ENCODE data around the gene LBR.

The LBR gene

GRCh38 chr1:225412321-225412720, 15.5 kb downstream of the LBR start:
- no peak overlapping the region for H3K4me3 ChIP-seq (ENCODE audit: severe bottlenecking)
- no peaks in the 10 kb centered on the region for H3K9me3 ChIP-seq (ENCODE audit: severe bottlenecking)
- no peak overlapping the region for H3K27ac ChIP-seq (ENCODE audit: poor library complexity, severe bottlenecking)
- ATAC-seq (ENCODE audit: low read depth) (no peak), DNase-seq (ENCODE audit: low spot score) (no peak)
- no peaks in the 10 kb centered on the region for H3K4me1 ChIP-seq (ENCODE audit: insufficient read depth, poor library complexity, severe bottlenecking)
- TF ChIP-seq, protein P1, sequence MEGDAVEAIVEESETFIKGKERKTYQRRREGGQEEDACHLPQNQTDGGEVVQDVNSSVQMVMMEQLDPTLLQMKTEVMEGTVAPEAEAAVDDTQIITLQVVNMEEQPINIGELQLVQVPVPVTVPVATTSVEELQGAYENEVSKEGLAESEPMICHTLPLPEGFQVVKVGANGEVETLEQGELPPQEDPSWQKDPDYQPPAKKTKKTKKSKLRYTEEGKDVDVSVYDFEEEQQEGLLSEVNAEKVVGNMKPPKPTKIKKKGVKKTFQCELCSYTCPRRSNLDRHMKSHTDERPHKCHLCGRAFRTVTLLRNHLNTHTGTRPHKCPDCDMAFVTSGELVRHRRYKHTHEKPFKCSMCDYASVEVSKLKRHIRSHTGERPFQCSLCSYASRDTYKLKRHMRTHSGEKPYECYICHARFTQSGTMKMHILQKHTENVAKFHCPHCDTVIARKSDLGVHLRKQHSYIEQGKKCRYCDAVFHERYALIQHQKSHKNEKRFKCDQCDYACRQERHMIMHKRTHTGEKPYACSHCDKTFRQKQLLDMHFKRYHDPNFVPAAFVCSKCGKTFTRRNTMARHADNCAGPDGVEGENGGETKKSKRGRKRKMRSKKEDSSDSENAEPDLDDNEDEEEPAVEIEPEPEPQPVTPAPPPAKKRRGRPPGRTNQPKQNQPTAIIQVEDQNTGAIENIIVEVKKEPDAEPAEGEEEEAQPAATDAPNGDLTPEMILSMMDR (IDR thresholded peaks at IDR 0.05; ENCODE audit: poor library complexity, severe bottlenecking) = no peak
- peaks cover 37% of the 10 kb centered on the region for H3K36me3 ChIP-seq (ENCODE audit: low read depth)
- H3K27me3 ChIP-seq (ENCODE audit: insufficient read depth, poor library complexity, severe bottlenecking) = no peaks in the 10 kb centered on the region

DNA sequence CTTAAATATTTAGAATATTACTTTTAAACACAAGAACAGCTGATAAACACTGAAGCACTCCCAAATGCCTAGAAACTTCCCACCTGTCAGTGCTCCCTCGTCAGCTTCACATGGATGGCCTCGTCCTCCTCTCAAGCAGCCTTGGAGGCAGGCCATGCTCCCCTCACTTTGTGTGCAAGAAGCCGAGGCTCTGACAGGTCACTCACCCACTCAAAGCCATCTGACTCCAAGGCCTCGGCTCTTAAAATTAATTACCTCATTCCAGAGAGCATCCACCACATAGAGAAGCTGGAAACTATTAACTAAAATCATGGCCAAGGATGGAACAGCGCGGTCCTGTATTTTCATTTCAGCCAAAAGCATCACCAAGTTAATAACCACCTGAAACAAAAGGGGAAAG, 17.8 kb downstream of the LBR start:
- Histone ChIP-seq H3K9me3 (ENCODE audit: severe bottlenecking) (no peaks in the 10 kb centered on the region), H3K27ac (ENCODE audit: poor library complexity, severe bottlenecking) (no peak overlapping the region), H3K27me3 (ENCODE audit: insufficient read depth, poor library complexity, severe bottlenecking) (no peaks in the 10 kb centered on the region), H3K4me3 (ENCODE audit: severe bottlenecking) (no peak overlapping the region), H3K4me1 (ENCODE audit: insufficient read depth, poor library complexity, severe bottlenecking) (no peaks in the 10 kb centered on the region), H3K36me3 (ENCODE audit: low read depth) (peaks cover 32% of the 10 kb centered on the region)
- no peak for DNase-seq (ENCODE audit: low spot score)
- no peak for ATAC-seq (ENCODE audit: low read depth)
- TF ChIP-seq, protein P1 (IDR thresholded peaks at IDR 0.05; ENCODE audit: poor library complexity, severe bottlenecking) = no peak

DNA sequence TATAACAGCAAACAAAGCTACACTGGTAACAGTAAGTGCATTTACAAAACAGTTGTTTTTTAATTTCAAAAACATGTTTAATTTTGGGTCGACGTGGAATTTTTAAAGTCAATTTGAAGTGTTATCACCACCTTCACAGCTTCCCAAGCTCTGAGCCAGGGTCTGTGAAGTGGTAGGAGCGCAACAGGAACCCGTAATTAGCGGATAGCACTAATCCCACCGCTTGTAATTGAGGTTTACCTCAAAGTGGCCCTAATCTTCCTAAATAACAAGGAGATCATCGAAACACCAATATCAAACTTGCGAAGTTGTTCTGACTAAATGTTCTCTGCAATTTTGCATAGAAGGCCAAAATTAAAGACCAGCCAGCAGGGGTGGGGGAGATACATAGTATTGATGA, 18.8 kb downstream of the LBR start:
- ATAC-seq (ENCODE audit: low read depth) (no peak), DNase-seq (ENCODE audit: low spot score) (no peak)
- Histone ChIP-seq H3K27ac (ENCODE audit: poor library complexity, severe bottlenecking) (no peak overlapping the region), H3K36me3 (ENCODE audit: low read depth) (peaks cover 27% of the 10 kb centered on the region; the same call in 1 of the 2 replicates), H3K4me1 (ENCODE audit: insufficient read depth, poor library complexity, severe bottlenecking) (no peaks in the 10 kb centered on the region), H3K9me3 (ENCODE audit: severe bottlenecking) (no peaks in the 10 kb centered on the region), H3K4me3 (ENCODE audit: severe bottlenecking) (no peak overlapping the region), H3K27me3 (ENCODE audit: insufficient read depth, poor library complexity, severe bottlenecking) (no peaks in the 10 kb centered on the region)
- TF ChIP-seq, protein P1 (IDR thresholded peaks at IDR 0.05; ENCODE audit: poor library complexity, severe bottlenecking) = no peak

GRCh38 chr1:225408249-225408648, 19.6 kb downstream of the LBR start:
- Histone ChIP-seq H3K4me1 (ENCODE audit: insufficient read depth, poor library complexity, severe bottlenecking) (no peaks in the 10 kb centered on the region), H3K36me3 (ENCODE audit: low read depth) (peaks cover 28% of the 10 kb centered on the region)

GRCh38 chr1:225407755-225408154, 20.1 kb downstream of the LBR start:
- ATAC-seq (ENCODE audit: low read depth) = no peak
- no peaks in the 10 kb centered on the region for H3K4me1 ChIP-seq (ENCODE audit: insufficient read depth, poor library complexity, severe bottlenecking)

More at GRCh38 chr1:225408249-225408648, 19.6 kb downstream of the LBR start:
- DNase-seq (ENCODE audit: low spot score) = no peak
- Histone ChIP-seq H3K27me3 (ENCODE audit: insufficient read depth, poor library complexity, severe bottlenecking) (no peaks in the 10 kb centered on the region), H3K9me3 (ENCODE audit: severe bottlenecking) (no peaks in the 10 kb centered on the region), H3K4me3 (ENCODE audit: severe bottlenecking) (no peak overlapping the region), H3K27ac (ENCODE audit: poor library complexity, severe bottlenecking) (no peak overlapping the region)
- TF ChIP-seq, protein P1 (IDR thresholded peaks at IDR 0.05; ENCODE audit: poor library complexity, severe bottlenecking) = no peak
- no peak for ATAC-seq (ENCODE audit: low read depth)

More at GRCh38 chr1:225407755-225408154, 20.1 kb downstream of the LBR start:
- Histone ChIP-seq H3K27me3 (ENCODE audit: insufficient read depth, poor library complexity, severe bottlenecking) (no peaks in the 10 kb centered on the region), H3K36me3 (ENCODE audit: low read depth) (peaks cover 33% of the 10 kb centered on the region), H3K27ac (ENCODE audit: poor library complexity, severe bottlenecking) (no peak overlapping the region), H3K9me3 (ENCODE audit: severe bottlenecking) (no peaks in the 10 kb centered on the region), H3K4me3 (ENCODE audit: severe bottlenecking) (no peak overlapping the region)
- DNase-seq (ENCODE audit: low spot score) = no peak
- TF ChIP-seq, protein P1 (IDR thresholded peaks at IDR 0.05; ENCODE audit: poor library complexity, severe bottlenecking) = no peak

Data from RWPE2 (cell line).